GM18951 (cell line): ENCODE measurements around the gene CFH.
"Not testable (repeated sequence)": the region's sequence is repeated elsewhere in the genome, so short reads cannot be mapped to it uniquely, and the experiment has no call there.

Experiments
- POLR2A ChIP-seq: IDR thresholded peaks from 4 replicates; pipeline ENCODE4 v1.6.1; 2011; ENCODE audit warnings: mild to moderate bottlenecking; ENCODE audit not compliant: insufficient read length, insufficient read depth; ENCODE audit errors: extremely low read depth
- in situ Hi-C: fragments of 300-500 bp; cut with MboI; formaldehyde crosslinking; loops from one replicate; pipeline ENCODE4 v1.12.0; 2022; ENCODE audit warnings: low sequenced_read_pairs, mixed read lengths, inconsistent platforms; ENCODE audit not compliant: unreplicated experiment

The CFH gene

DNA sequence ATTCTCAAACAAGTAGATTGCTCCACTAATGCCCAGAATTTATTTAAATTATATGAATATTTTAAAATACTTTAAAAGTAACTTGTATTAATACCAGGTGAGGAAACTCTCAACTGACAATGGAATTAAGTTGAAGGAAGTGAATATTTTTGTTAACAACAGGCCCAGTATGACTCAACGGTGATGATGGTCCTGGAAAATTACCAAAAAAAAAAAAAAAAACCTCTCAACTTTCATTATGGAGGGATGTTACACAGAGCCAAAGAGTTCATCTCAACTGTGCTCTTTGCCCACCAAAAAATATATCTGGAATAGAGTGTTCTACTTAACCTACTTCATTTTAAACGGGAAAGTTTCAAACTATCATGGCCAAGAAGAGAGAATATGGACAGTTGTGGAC is 28.3 kb downstream of the CFH start:
- in situ Hi-C loops = no loop called here
- no peak for TF ChIP-seq POLR2A

DNA sequence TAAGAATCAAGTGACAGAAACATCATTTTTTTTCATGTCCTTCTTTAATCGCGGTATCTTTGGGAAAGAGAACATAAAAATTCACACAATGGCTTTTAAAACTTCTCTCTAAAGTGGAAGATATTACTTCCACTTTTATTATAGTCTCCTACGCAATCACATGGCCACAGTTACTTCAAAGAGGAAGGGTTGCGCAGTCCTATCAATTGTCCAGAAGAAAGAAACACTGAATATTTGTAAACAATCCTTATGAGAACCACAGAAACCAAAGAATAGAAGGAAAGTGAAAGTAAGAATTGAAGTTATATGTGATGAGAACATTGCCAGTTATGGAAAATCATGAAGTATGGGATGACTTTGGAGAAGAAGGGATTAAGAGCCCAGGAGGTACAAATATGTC is 32.6 kb downstream of the CFH start:
- in situ Hi-C loops = no loop called here
- no peak for TF ChIP-seq POLR2A

DNA sequence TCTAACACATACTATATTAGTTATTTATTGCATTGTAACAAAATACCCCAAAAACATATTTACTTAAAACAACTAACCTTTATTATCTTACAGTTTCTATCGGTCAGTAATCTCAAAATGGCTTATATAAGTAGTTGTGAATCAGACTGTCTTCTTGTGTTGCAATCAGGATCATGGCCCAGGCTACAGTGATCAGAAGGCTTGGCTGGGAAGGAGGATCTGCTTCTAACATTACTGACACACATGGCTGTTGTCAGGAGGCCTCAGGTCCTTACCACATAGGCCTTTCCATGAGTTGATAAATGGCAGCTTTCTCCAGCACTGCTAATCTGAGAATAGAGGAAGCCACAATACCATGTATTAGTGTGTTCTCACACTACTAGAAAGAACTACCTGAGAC is 33.7 kb downstream of the CFH start:
- TF ChIP-seq POLR2A = no peak
- in situ Hi-C loops = no loop called here

DNA sequence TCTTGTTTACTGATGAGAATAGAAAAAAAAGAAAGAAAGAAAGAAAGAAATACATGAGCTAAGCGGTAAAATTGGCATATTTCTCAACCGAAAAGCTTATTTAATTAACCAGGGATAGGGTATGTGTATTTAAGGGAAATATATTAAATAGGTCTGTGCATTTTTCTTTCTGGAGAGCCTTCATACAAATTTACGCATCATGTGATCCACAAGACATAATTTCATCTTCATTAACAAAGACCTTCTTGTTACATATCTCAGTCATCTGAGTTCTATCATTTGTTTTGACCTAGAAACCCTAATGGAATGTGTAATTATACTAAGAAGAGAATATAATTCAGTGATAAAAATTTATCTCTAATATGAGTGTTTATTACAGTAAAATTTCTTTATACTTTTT is 37.2 kb downstream of the CFH start:
- no peak for TF ChIP-seq POLR2A
- in situ Hi-C loops = no loop called here

DNA sequence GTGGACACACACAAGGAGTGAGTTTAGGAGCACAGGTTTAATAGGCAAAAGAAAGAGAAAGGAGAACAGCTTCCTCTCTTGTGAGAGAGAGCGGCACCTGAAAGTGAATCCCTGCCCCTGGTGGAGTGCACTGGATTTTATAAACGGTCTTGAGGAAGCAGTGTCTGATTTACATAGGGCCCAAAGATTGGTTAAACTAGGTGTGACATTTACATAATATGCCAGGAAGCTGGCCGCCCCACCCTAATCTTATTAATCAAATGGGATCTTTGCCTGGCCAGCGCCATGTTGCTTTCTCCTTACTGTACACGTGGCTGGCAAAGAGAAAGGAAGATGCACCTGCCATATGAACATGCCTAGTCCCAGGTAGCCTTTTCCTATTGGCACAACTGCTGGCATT is 38.7 kb downstream of the CFH start:
- in situ Hi-C loops = no loop called here
- no peak for TF ChIP-seq POLR2A

DNA sequence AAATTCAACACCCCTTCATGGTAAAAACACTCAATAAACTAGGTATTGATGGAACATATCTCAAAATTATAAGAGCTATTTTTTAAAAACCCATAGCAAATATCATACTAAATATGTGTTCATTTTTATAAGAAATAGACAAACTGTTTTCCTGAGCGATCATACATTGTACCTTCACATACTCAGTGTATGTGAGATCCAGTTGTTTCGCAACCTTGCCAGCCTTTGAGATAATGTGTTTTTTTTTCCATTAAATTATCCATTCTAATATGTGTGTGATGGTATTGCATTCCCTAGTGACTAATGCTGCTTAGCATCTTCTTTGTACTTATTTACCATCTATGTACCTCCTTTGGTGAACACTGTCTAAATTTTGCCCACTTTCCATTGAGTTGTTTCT is 47.1 kb downstream of the CFH start:
- TF ChIP-seq POLR2A = no peak
- in situ Hi-C loops = no loop called here

DNA sequence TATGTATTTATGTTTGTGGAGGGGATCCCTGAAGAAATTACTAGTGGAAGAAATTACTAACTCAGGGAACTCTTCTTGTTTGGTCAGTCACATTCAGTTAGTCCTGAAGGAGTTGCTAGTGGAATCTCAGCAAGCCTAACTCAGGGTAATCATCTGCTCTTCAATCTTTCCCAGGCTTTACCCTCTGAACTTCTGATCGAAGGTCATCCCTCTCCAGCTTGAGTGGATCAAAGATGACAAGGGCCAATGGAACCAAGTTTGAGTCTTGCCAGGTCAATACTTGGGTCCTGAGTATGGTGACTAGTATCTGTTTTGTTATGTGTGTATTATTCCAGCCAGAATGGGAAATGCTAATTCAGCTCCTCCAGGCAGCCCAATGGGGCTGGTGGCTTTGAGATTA is 49.3 kb downstream of the CFH start:
- in situ Hi-C loops = no loop called here
- TF ChIP-seq POLR2A = no peak

DNA sequence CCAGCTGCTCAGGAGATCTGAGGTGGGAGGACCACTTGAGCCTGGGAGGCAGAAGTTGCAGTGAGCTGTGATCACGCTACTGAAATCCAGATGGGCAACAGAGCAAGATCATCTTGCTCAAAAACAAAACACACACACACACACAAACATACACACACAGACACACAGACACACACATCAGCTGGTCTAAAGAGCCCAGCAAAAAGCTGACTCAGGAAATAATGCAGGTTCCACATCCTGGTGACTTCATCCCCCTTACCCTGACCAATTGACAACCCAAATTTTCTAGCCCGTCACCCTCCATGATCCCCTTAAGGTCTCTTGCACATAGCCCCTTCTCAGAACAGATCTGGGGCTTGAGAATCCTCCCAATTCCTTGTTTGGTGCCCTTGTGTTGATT is 58.0 kb downstream of the CFH start:
- in situ Hi-C loops = not testable (repeated sequence)

DNA sequence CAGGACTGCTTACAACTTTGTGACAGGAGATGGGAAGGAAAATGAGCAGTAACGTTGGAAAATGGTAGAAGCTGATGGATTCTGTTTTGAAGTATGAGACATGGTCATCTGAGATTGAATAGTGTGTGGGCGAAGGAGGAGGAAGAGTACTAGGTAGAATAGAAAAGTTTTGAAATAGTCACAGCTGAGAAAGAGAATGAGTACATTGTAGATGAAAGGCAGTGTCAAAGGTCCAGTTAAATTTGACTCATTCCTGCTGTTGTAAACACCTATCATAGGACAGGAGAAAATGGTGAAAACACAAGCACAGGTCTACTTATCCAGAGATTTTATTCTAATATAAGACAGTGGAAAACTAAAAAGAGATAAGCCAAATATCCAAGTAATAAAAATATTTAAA is 66.0 kb downstream of the CFH start:
- no peak for TF ChIP-seq POLR2A
- in situ Hi-C loops = no loop called here

DNA sequence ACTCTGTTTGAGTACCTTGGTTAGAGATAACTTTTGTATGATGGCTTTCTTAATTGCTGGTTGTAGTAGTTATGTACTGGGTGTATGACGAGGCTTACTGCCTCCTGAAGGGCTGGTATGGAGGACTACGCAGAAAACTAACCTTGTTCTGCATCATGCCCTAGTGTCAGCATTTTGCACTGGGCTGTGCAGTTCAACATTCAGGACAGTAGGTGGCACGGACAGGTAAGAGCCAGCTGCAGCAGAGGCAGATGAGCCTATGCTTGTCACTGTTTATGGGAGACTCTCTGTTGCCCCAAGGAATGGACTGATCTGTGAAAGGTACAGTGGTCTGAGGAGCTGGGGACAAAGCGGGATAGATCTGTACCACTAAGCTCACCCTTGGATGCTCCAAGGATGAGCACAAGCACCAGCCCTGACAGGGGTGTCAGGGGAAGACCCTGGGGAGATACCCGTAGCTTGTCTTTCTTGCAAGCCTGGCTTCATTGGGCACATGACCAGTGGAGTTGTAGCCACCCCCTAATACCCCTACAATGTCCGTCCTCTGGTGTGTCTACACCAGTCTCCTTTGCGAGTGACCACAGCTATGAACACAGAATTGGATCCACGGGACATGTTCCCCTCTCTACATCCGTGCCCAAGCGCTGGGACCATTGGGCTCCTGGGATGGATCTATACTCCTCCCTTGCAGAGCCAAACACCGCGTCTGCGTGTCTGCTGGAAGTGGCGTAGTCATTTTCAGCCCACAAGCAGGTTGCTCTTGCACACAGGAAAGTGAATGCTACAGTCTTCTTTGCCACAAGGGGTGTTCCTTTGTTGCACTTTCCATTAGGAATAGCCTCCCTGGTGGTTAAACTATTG is 71.7 kb downstream of the CFH start:
- in situ Hi-C loops = no loop called here
- TF ChIP-seq POLR2A = no peak

DNA sequence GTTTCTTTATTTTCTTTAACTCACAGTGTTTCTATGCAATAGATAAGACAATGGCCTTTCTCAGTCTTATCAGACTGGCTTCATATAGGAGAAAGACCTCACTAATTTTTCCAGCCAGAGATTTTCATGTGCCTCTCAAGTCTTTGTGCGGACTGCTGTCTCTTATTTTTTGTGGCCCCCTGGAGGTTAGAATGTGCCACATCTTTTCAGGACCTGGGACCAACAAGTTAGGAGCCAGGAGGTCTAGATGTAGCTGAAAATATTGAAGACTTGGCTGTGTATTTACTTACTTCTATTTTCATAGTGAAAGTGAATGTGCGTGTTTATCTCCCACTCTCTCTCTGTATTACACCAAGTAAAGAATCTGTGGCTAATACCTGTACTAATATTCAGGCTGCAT is 80.7 kb downstream of the CFH start:
- no peak for TF ChIP-seq POLR2A
- in situ Hi-C loops = loop anchor here (25.0 kb wide), 1 partner anchor 1555 kb away; no protein-coding TSS in a partner anchor

DNA sequence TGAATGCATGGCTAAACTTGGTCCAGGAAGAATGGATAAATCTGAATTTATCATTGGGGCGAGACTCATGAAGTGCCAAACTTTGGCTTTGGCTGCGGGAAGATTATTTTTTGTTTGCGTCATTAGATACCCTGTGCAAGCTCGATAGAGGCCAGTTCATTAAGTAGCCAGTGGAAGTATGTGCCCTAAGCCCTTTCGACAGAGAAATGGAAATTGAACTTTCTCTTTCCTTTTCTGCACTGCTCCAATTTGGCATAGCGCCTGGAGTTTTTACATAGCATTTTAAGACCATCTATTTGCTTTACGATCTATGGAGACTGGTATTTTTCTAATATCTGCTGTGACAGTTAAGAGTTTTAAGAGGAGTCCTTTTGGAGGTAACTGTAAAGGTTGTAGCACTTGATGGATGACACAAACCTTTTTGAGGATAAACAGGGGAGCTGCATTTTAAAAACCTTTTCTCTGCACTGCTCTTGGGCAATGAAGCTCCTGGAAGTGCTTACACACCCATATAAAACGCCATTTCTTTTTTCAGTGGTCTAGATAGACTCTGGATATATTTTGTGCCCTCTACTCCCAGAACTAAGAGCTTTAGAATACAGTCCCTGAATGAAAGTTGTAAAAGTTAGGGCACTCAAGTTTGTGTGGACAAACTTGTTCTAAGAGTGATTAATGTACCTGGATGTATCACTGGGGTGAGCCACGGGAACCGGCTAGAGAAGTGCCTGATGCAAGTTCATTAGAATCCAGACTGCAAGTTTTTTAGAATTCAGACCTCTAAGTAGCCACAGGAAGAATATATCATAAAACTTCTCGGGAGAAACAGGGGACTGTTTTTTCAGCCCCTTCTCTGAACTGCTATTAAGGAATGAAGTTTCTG is 81.5 kb downstream of the CFH start:
- in situ Hi-C loops = loop anchor here (25.0 kb wide), 1 partner anchor 1554 kb away; no protein-coding TSS in a partner anchor
- no peak for TF ChIP-seq POLR2A

DNA sequence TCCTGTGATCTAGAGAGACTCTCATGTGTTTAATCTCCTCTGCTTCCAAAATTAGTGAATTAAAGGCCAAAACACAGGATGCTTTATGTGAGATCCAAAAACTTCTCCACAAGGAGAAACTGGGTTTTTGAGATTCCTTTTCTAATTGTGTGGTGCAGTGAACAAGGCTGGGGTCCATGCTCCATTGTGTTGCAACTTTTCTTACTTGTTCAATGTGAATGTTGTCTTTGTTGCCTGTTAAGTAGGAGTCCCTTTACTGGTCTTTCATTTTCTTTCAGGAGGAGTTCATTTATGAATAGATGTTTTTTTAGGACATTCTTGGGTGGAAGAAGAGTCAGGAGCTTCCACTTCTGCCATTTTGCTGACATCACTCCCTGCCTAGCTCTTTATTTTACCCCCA is 82.2 kb downstream of the CFH start:
- in situ Hi-C loops = loop anchor here (25.0 kb wide), 1 partner anchor 1553 kb away; no protein-coding TSS in a partner anchor
- no peak for TF ChIP-seq POLR2A

DNA sequence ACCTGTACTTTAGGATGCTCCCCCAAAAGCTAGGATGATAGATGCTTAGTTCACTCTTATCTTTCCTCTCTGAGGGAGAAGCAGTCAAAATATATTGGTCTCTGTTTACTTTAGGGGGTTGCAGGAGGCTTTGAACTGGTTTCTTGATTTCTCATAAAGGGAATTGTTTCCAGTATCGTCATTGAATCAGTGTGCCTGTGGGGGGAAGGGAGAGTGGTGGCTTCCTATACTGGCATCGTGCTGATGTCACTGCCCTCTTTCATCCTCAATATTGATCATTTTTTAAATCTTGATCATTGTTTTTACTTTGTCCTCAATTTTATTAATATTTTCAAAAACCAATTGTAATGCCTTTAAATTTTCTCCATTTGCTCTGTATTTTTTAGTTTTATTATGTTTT is 82.6 kb downstream of the CFH start:
- no peak for TF ChIP-seq POLR2A
- in situ Hi-C loops = loop anchor here (25.0 kb wide), 1 partner anchor 1553 kb away; no protein-coding TSS in a partner anchor
